ENCODE measurements around the gene VAPB. TPM values are rescaled to one million over a fixed set of nuclear protein-coding genes. Genes with fewer than 3 reads are reported as not detected.

VAPB gene
- total RNA-seq, 1 experiment from 2014 or later = 65.1 TPM

DNA sequence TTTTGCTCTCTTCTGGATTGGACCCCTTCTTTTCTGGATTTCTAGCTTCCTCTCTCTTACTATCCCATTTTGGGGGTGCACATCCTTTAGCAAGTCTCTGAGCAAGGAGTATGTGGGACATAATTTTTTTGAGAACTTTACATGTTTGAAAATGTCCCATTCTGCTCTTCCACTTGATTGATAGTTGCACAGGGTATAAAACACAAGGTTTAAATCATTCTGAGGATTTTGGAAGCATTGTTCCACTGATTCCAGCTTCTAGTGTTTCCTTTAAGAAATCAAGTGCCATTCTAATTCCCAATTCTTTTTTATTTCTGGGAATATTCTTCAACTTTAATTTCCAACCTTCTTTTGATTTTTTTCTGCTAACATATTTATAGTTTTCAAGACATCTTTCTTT, 65.4 kb downstream of the VAPB start:
- Histone ChIP-seq H2AK5ac (ENCODE audit: insufficient read length, low read length) (no peak overlapping the region), H3K9me3 (ENCODE audit: control insufficient read depth, low read depth, low read length) (no peaks in the 10 kb centered on the region), H2BK5ac (ENCODE audit: insufficient read length, low read length) (no peak overlapping the region), H3K18ac (ENCODE audit: insufficient read length, low read depth, low read length) (no peak overlapping the region), H2AFZ (ENCODE audit: low read length) (no peak overlapping the region), H3K79me1 (ENCODE audit: insufficient read depth, low read depth, low read length, poor library complexity, severe bottlenecking) (no peaks in the 10 kb centered on the region), H4K20me1 (ENCODE audit: control insufficient read depth, insufficient read depth, insufficient read length) (no peaks in the 10 kb centered on the region), H4K5ac (ENCODE audit: insufficient read length, low read depth, low read length) (no peak overlapping the region), H4K91ac (ENCODE audit: insufficient read length, low read depth, low read length) (no peak overlapping the region), H3K23me2 (ENCODE audit: insufficient read length, low read depth, low read length, poor library complexity, severe bottlenecking) (no peaks in the 10 kb centered on the region), H3K27me3 (ENCODE audit: insufficient read depth, low read length) (no peaks in the 10 kb centered on the region), H3K9ac (ENCODE audit: extremely low read depth, insufficient read length, low read length) (no peak overlapping the region), H3K79me2 (ENCODE audit: insufficient read depth, low read length) (no peaks in the 10 kb centered on the region), H3K4me1 (ENCODE audit: insufficient read depth, low read length) (peaks cover 5% of the 10 kb centered on the region; the same call in 1 of the 2 replicates), H3K4me2 (ENCODE audit: insufficient read depth, insufficient read length, low read length) (no peak overlapping the region), H3K23ac (ENCODE audit: insufficient read length, low read depth, low read length) (no peak overlapping the region), H2BK15ac (ENCODE audit: low read depth, low read length) (no peak overlapping the region), H3K27ac (ENCODE audit: insufficient read length, low read depth, low read length) (no peak overlapping the region), H3K4ac (ENCODE audit: low read depth, low read length) (no peak overlapping the region), H2BK120ac (ENCODE audit: low read depth, low read length, poor library complexity, severe bottlenecking) (no peak overlapping the region), H3T11ph (ENCODE audit: low read length) (no peak overlapping the region), H4K8ac (replicated peaks; ENCODE audit: insufficient read length, low read depth, low read length) (no peak overlapping the region), H3K14ac (ENCODE audit: insufficient read depth, low read length) (no peak overlapping the region), H2BK20ac (ENCODE audit: low read depth, low read length, poor library complexity, severe bottlenecking) (no peak overlapping the region), H2BK12ac (ENCODE audit: insufficient read length, low read depth, low read length) (no peak overlapping the region), H3K56ac (ENCODE audit: insufficient read length, low read depth, low read length) (no peak overlapping the region)
- peaks cover 0 to 14% (median 7%) of the 10 kb centered on the region in 3 experiments; a peak in 4 of 7 replicates for H3K36me3 Mint-ChIP-seq (ENCODE audit: insufficient read depth in 1 of 3, low read depth in 3 of 3)
- no peaks in the 10 kb centered on the region for H3K27me3 Mint-ChIP-seq (ENCODE audit: low read depth)
- peaks cover 0 to 3% of the 10 kb centered on the region in 2 experiments; a peak in 2 of 5 replicates for H3K9me3 Mint-ChIP-seq
- no peak overlapping the region for H3K4me3 Mint-ChIP-seq
- H3K4me1 Mint-ChIP-seq = peaks cover 26 to 44% of the 10 kb centered on the region in 2 experiments
- DNase-seq = no peak
- TF ChIP-seq, protein P1, sequence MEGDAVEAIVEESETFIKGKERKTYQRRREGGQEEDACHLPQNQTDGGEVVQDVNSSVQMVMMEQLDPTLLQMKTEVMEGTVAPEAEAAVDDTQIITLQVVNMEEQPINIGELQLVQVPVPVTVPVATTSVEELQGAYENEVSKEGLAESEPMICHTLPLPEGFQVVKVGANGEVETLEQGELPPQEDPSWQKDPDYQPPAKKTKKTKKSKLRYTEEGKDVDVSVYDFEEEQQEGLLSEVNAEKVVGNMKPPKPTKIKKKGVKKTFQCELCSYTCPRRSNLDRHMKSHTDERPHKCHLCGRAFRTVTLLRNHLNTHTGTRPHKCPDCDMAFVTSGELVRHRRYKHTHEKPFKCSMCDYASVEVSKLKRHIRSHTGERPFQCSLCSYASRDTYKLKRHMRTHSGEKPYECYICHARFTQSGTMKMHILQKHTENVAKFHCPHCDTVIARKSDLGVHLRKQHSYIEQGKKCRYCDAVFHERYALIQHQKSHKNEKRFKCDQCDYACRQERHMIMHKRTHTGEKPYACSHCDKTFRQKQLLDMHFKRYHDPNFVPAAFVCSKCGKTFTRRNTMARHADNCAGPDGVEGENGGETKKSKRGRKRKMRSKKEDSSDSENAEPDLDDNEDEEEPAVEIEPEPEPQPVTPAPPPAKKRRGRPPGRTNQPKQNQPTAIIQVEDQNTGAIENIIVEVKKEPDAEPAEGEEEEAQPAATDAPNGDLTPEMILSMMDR (conservative IDR thresholded peaks at IDR 0.05) = no peak
- no peak overlapping the region for H3K27ac Mint-ChIP-seq
